Activated CD4-positive, alpha-beta memory T cell treated with anti-CD3 and anti-CD28 coated beads for 36 hours (primary cell): ENCODE results near the gene ARHGEF19. TPM values are rescaled to one million over a fixed set of nuclear protein-coding genes. Genes with fewer than 3 reads are reported as not detected.
A peak's percentile ranks its signal among the peaks of the same experiment; 100 is the strongest.

Source experiments
- CTCF ChIA-PET: fragments of 350-600 bp; sonication (Branson Sonifier 250); formaldehyde crosslinking; loops from one replicate; lab custom pipeline; 2021; ENCODE audit warnings: antibody characterized with exemption, inconsistent platforms; lab: Charles Lee
- POLR2A ChIA-PET: fragments of 350-600 bp; sonication (Branson Sonifier 250); formaldehyde crosslinking; loops from one replicate; lab custom pipeline; 2021; ENCODE audit warnings: antibody characterized with exemption; lab: Charles Lee
- DNase-seq: peaks from one replicate; pipeline ENCODE4 v3.0.0-alpha.2; 2020
- H3K27ac Mint-ChIP-seq: one replicate; pipeline ENCODE4 v1.8.0; 2021; ENCODE audit warnings: mixed read lengths
- H3K27me3 Mint-ChIP-seq: one replicate; pipeline ENCODE4 v1.8.0; 2021; ENCODE audit warnings: mixed read lengths
- H3K36me3 Mint-ChIP-seq: one replicate; pipeline ENCODE4 v1.8.0; 2021; ENCODE audit warnings: mixed read lengths
- H3K4me1 Mint-ChIP-seq: one replicate; pipeline ENCODE4 v1.8.0; 2021; ENCODE audit warnings: low read depth, mixed read lengths
- H3K4me3 Mint-ChIP-seq: one replicate; pipeline ENCODE4 v1.8.0; 2021; ENCODE audit warnings: mild to moderate bottlenecking, mixed read lengths
- H3K9me3 Mint-ChIP-seq: one replicate; pipeline ENCODE4 v1.8.0; 2021; ENCODE audit warnings: mixed read lengths
- intact Hi-C: fragments of 100-400 bp; cut with micrococcal nuclease; formaldehyde crosslinking; loops from one replicate; pipeline ENCODE4 v1.15.1; 2023
- total RNA-seq, 2 experiments: library from RNA; stranded (reverse); gene quantifications; one replicate each; pipeline ENCODE4 v1.2.3, GENCODE V29; 2021

Gene ARHGEF19
- total RNA-seq, 2 experiments from 2014 or later = 7.0 to 7.1 TPM

GRCh38 chr1:16243215-16243610, 30.8 kb upstream of the ARHGEF19 start:
- H3K27me3 Mint-ChIP-seq = no peaks in the 10 kb centered on the region
- POLR2A ChIA-PET = no interaction called here
- H3K9me3 Mint-ChIP-seq = no peaks in the 10 kb centered on the region
- no peaks in the 10 kb centered on the region for H3K36me3 Mint-ChIP-seq
- H3K27ac Mint-ChIP-seq = no peak overlapping the region
- no peak overlapping the region for H3K4me3 Mint-ChIP-seq
- CTCF ChIA-PET = interaction anchor here (0.6 to 5.4 kb wide), 10 partner anchors 9 to 493 kb away, joined by 3 to 66 read pairs (median 7); partner anchors contain the start of gene FAM131C
- intact Hi-C loops = no loop called here
- peaks cover 7% of the 10 kb centered on the region for H3K4me1 Mint-ChIP-seq
- DNase-seq = no peak

- POLR2A ChIA-PET = no interaction called here
- intact Hi-C loops = no loop called here
- no peaks in the 10 kb centered on the region for H3K27me3 Mint-ChIP-seq
Measured at GRCh38 chr1:16242556-16243214, 30.2 kb upstream of the ARHGEF19 start.

GRCh38 chr1:16241221-16241708, 28.8 kb upstream of the ARHGEF19 start:
- H3K36me3 Mint-ChIP-seq = no peaks in the 10 kb centered on the region
- no peak overlapping the region for H3K27ac Mint-ChIP-seq
- intact Hi-C loops = no loop called here
- no peaks in the 10 kb centered on the region for H3K9me3 Mint-ChIP-seq
- no peaks in the 10 kb centered on the region for H3K27me3 Mint-ChIP-seq
- POLR2A ChIA-PET = no interaction called here
- peaks cover 17% of the 10 kb centered on the region for H3K4me1 Mint-ChIP-seq
- no peak overlapping the region for H3K4me3 Mint-ChIP-seq
- no peak for DNase-seq
- CTCF ChIA-PET = interaction anchor here (0.7 to 5.4 kb wide), 3 partner anchors 158 to 198 kb away, joined by 3 to 66 read pairs (median 3); no protein-coding TSS in a partner anchor

More at GRCh38 chr1:16242556-16243214, 30.2 kb upstream of the ARHGEF19 start:
- no peak overlapping the region for H3K27ac Mint-ChIP-seq
- DNase-seq = no peak
- H3K9me3 Mint-ChIP-seq = no peaks in the 10 kb centered on the region
- no peak overlapping the region for H3K4me3 Mint-ChIP-seq
- H3K36me3 Mint-ChIP-seq = no peaks in the 10 kb centered on the region
- H3K4me1 Mint-ChIP-seq = peaks cover 11% of the 10 kb centered on the region
- CTCF ChIA-PET = interaction anchor here (1.5 to 5.4 kb wide), 3 partner anchors 9 to 167 kb away, joined by 4 to 66 read pairs (median 7); no protein-coding TSS in a partner anchor

- Mint-ChIP-seq H3K9me3 (no peaks in the 10 kb centered on the region), H3K36me3 (no peaks in the 10 kb centered on the region), H3K27ac (no peak overlapping the region), H3K4me1 (peaks cover 21% of the 10 kb centered on the region), H3K27me3 (no peaks in the 10 kb centered on the region), H3K4me3 (no peak overlapping the region)
- no peak for DNase-seq
- POLR2A ChIA-PET = no interaction called here
- CTCF ChIA-PET = interaction anchor here (0.9 kb wide), 1 partner anchor 161 kb away, joined by 3 read pairs; no protein-coding TSS in a partner anchor
- intact Hi-C loops = no loop called here
Measured at GRCh38 chr1:16239972-16240491, 27.6 kb upstream of the ARHGEF19 start.

- Mint-ChIP-seq H3K27ac (peak overlapping the region; percentile 82), H3K36me3 (no peaks in the 10 kb centered on the region), H3K9me3 (no peaks in the 10 kb centered on the region), H3K4me1 (peaks cover 17% of the 10 kb centered on the region), H3K4me3 (peak overlapping the region; percentile 85), H3K27me3 (no peaks in the 10 kb centered on the region)
- intact Hi-C loops = loop anchor here (1.0 kb wide), 2 partner anchors 30 to 130 kb away; partner anchors contain the start of gene SZRD1
- POLR2A ChIA-PET = interaction anchor here (0.6 to 1.9 kb wide), 5 partner anchors 30 to 667 kb away, joined by 4 to 5 read pairs (median 4); partner anchors contain the start of gene FBXO42
- DNase-seq = no peak
- CTCF ChIA-PET = interaction anchor here (0.6 to 2.4 kb wide), 6 partner anchors 8 to 354 kb away, joined by 3 to 12 read pairs (median 4); partner anchors contain the start of gene FAM131C
Measured at GRCh38 chr1:16237343-16237830, 24.9 kb upstream of the ARHGEF19 start.

- POLR2A ChIA-PET = interaction anchor here (0.7 to 1.9 kb wide), 4 partner anchors 30 to 668 kb away, joined by 4 to 5 read pairs (median 4); partner anchors contain the start of gene FBXO42
- Mint-ChIP-seq H3K36me3 (no peaks in the 10 kb centered on the region), H3K9me3 (no peaks in the 10 kb centered on the region), H3K4me1 (peaks cover 17% of the 10 kb centered on the region), H3K27ac (peak within 1 kb of the TSS; percentile 82), H3K4me3 (peak within 1 kb of the TSS; percentile 85), H3K27me3 (no peaks in the 10 kb centered on the region)
- DNase-seq = peak; percentile 98
- CTCF ChIA-PET = interaction anchor here (0.6 to 2.4 kb wide), 5 partner anchors 8 to 164 kb away, joined by 4 to 12 read pairs (median 5); partner anchors contain the start of gene FAM131C
- intact Hi-C loops = loop anchor here (1.0 kb wide), 3 partner anchors 19 to 131 kb away; partner anchors contain the start of gene SZRD1
Measured at GRCh38 chr1:16236511-16237342, 24.3 kb upstream of the ARHGEF19 start, which contains the start of gene CPLANE2. CPLANE2 (minus strand) TSS chr1:16237183; CDS start chr1:16236742, 441 bp downstream.

GRCh38 chr1:16235944-16236510, 23.6 kb upstream of the ARHGEF19 start:
- H3K27ac Mint-ChIP-seq = peak overlapping the region; percentile 82
- H3K4me3 Mint-ChIP-seq = peak overlapping the region; percentile 85
- H3K9me3 Mint-ChIP-seq = no peaks in the 10 kb centered on the region
- POLR2A ChIA-PET = interaction anchor here (1.0 to 1.7 kb wide), 2 partner anchors 29 to 116 kb away, joined by 3 to 5 read pairs; partner anchors contain the start of gene FBXO42
- intact Hi-C loops = loop anchor here (1.0 kb wide), 1 partner anchor 19 kb away; no protein-coding TSS in a partner anchor
- peaks cover 17% of the 10 kb centered on the region for H3K4me1 Mint-ChIP-seq
- H3K27me3 Mint-ChIP-seq = no peaks in the 10 kb centered on the region
- H3K36me3 Mint-ChIP-seq = no peaks in the 10 kb centered on the region
- CTCF ChIA-PET = interaction anchor here (0.6 to 1.7 kb wide), 2 partner anchors 8 to 31 kb away, joined by 4 to 7 read pairs; no protein-coding TSS in a partner anchor
- peak; percentile 62 for DNase-seq

GRCh38 chr1:16235347-16235746, 22.9 kb upstream of the ARHGEF19 start:
- Mint-ChIP-seq H3K4me1 (peaks cover 17% of the 10 kb centered on the region), H3K9me3 (no peaks in the 10 kb centered on the region), H3K4me3 (no peak overlapping the region), H3K27me3 (no peaks in the 10 kb centered on the region), H3K27ac (no peak overlapping the region), H3K36me3 (no peaks in the 10 kb centered on the region)
- ChIA-PET POLR2A (interaction anchor here (1.0 to 1.7 kb wide), 2 partner anchors 28 to 117 kb away, joined by 3 to 5 read pairs; partner anchors contain the start of gene FBXO42), CTCF (interaction anchor here (1.7 to 2.3 kb wide), 2 partner anchors 9 to 31 kb away, joined by 7 read pairs; no protein-coding TSS in a partner anchor)
- DNase-seq = no peak
- intact Hi-C loops = no loop called here

GRCh38 chr1:16233431-16233830, 21.0 kb upstream of the ARHGEF19 start:
- DNase-seq = no peak
- Mint-ChIP-seq H3K36me3 (no peaks in the 10 kb centered on the region), H3K9me3 (no peaks in the 10 kb centered on the region), H3K4me1 (peaks cover 16% of the 10 kb centered on the region), H3K4me3 (no peak overlapping the region), H3K27me3 (peaks cover 4% of the 10 kb centered on the region), H3K27ac (no peak overlapping the region)
- intact Hi-C loops = no loop called here
- ChIA-PET POLR2A (no interaction called here), CTCF (interaction anchor here (0.6 to 2.4 kb wide), 3 partner anchors 11 to 1244 kb away, joined by 4 to 7 read pairs (median 5); no protein-coding TSS in a partner anchor)

GRCh38 chr1:16232316-16232710, 19.9 kb upstream of the ARHGEF19 start:
- no peaks in the 10 kb centered on the region for H3K9me3 Mint-ChIP-seq
- intact Hi-C loops = no loop called here
- POLR2A ChIA-PET = no interaction called here
- DNase-seq = no peak
- H3K36me3 Mint-ChIP-seq = peaks cover 1% of the 10 kb centered on the region
- CTCF ChIA-PET = no interaction called here
- H3K4me3 Mint-ChIP-seq = no peak overlapping the region
- H3K27ac Mint-ChIP-seq = no peak overlapping the region
- H3K27me3 Mint-ChIP-seq = peaks cover 13% of the 10 kb centered on the region
- H3K4me1 Mint-ChIP-seq = peaks cover 8% of the 10 kb centered on the region
